Measurements from ENCODE around the gene INO80B. TPM values are rescaled to one million over a fixed set of nuclear protein-coding genes. Genes with fewer than 3 reads are reported as not detected.

Gene INO80B
- total RNA-seq, 6 donors from 2014 or later = 12.6 to 85.9 (median 32.5) TPM

- Histone ChIP-seq H3K4me3 (peak within 1 kb of the TSS; percentile 65 to 89 (median 73)), H3K27me3 (no peaks in the 10 kb centered on the region), H3K4me1 (peaks cover 6 to 15% (median 12%) of the 10 kb centered on the region in 4 donors), H3K9me3 (no peaks in the 10 kb centered on the region), H3K27ac (peak within 1 kb of the TSS; percentile 37 to 65 (median 52)), H3K36me3 (peaks cover 0 to 14% (median 5%) of the 10 kb centered on the region in 4 donors)
- ATAC-seq (ENCODE audit: low FRiP score in 2 of 2) (peak; percentile 93 to 98), DNase-seq (peak; percentile 90 to 99)
- TF ChIP-seq, protein P1, sequence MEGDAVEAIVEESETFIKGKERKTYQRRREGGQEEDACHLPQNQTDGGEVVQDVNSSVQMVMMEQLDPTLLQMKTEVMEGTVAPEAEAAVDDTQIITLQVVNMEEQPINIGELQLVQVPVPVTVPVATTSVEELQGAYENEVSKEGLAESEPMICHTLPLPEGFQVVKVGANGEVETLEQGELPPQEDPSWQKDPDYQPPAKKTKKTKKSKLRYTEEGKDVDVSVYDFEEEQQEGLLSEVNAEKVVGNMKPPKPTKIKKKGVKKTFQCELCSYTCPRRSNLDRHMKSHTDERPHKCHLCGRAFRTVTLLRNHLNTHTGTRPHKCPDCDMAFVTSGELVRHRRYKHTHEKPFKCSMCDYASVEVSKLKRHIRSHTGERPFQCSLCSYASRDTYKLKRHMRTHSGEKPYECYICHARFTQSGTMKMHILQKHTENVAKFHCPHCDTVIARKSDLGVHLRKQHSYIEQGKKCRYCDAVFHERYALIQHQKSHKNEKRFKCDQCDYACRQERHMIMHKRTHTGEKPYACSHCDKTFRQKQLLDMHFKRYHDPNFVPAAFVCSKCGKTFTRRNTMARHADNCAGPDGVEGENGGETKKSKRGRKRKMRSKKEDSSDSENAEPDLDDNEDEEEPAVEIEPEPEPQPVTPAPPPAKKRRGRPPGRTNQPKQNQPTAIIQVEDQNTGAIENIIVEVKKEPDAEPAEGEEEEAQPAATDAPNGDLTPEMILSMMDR (IDR thresholded peaks at IDR 0.05) = no peak
- TF ChIP-seq POLR2A (IDR thresholded peaks at IDR 0.05) (peak in 3 of 4 donors; percentile 24 to 64 (median 28)), POLR2AphosphoS5 (IDR thresholded peaks at IDR 0.05) (peak; percentile 39 to 55), EP300 (IDR thresholded peaks at IDR 0.05) (no peak)
- 1% methylated on average over 33 to 44 of the region's 57 CpGs for WGBS, 2 donors
Measured at GRCh38 chr2:74421221-74421870, 33.5 kb upstream of the INO80B start, which contains the start of the genes C2orf81 and WDR54. TSS of gene C2orf81 (minus strand) at chr2:74421619. CDS start at chr2:74421560, 59 bp downstream. TSS of gene WDR54 (plus strand) at chr2:74421730. CDS start at chr2:74422154, 424 bp downstream.

GRCh38 chr2:74423231-74424095, 31.4 kb upstream of the INO80B start:
- ATAC-seq (ENCODE audit: low FRiP score in 2 of 2) = no peak
- H3K36me3 ChIP-seq = peaks cover 0 to 35% (median 15%) of the 10 kb centered on the region in 4 donors
- no peak for DNase-seq
- no peak overlapping the region for H3K27ac ChIP-seq
- no peaks in the 10 kb centered on the region for H3K9me3 ChIP-seq
- TF ChIP-seq POLR2A (IDR thresholded peaks at IDR 0.05) (no peak), POLR2AphosphoS5 (IDR thresholded peaks at IDR 0.05) (no peak), EP300 (IDR thresholded peaks at IDR 0.05) (no peak)
- TF ChIP-seq, protein P1 (IDR thresholded peaks at IDR 0.05) = no peak
- 81 to 84% methylated on average over 7 to 9 of the region's 9 CpGs for WGBS, 2 donors
- H3K4me3 ChIP-seq = no peak overlapping the region
- peaks cover 6 to 15% (median 12%) of the 10 kb centered on the region in 4 donors for H3K4me1 ChIP-seq
- no peaks in the 10 kb centered on the region for H3K27me3 ChIP-seq

DNA sequence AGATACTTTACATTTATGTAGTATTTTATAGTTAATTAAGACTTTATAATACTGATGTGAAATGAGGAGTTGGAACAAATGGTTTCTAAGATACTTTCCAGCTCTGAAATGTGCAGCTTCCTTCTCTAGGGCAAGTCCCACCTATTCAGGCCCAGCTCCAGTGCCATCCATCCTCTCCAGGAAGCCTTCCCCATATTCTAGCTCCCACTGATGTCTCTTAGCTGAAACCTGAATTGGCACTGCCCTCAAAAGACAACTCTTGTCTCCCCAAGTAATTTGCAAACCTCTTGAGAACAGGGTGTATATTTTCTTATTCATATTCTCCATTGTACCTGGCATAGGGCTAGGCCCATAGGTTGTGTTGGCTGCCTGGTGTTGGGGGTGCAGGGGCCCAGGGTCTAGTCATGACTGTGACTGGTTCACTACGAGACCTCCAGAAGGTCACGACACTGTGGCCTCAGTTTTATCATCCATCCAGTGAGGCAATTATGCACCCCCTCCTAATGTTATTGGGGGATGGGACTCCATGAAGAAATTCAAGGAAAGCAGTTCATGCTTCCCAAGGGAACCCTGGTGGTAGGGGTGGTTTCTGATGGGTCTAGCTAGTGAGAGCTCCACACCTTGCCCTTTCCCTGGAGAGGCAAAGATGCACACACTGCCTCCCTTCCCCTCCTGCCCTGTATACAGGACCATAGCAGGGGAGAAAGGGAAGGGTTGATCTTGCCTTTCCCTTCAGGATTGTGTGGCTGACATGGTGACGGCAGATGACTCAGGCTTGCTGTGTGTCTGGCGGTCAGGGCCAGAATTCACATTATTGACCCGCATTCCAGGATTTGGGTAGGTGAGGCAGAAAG, 30.5 kb upstream of the INO80B start:
- Histone ChIP-seq H3K27ac (no peak overlapping the region), H3K4me3 (no peak overlapping the region), H3K27me3 (no peaks in the 10 kb centered on the region), H3K9me3 (no peaks in the 10 kb centered on the region), H3K36me3 (peaks cover under 1 to 44% (median 21%) of the 10 kb centered on the region in 4 donors), H3K4me1 (peaks cover 6 to 15% (median 12%) of the 10 kb centered on the region in 4 donors)
- ATAC-seq (ENCODE audit: low FRiP score in 2 of 2) = no peak
- WGBS, 2 donors = 88 to 92% methylated on average over 4 to 5 of the region's 5 CpGs
- TF ChIP-seq EP300 (IDR thresholded peaks at IDR 0.05) (no peak), POLR2AphosphoS5 (IDR thresholded peaks at IDR 0.05) (no peak)
- TF ChIP-seq, protein P1 (IDR thresholded peaks at IDR 0.05) = no peak
- DNase-seq = no peak

DNA sequence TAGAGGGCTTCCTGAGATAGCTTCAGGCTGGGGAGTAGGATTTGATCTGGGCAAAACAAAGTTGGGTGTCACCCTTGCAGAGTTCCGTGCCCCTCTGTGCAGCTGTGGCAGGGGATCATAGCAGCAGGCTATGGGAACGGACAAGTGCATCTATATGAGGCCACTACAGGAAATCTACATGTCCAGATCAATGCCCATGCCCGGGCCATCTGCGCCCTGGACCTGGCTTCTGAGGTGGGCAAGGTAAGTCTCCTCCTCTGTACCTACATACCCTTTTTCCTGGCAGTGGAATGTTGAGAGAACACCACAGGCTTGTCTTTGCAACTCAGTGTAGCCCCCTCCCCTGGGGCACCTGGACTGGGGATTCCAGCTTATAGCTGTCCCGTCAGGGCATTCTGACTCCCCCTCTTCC, 29.9 kb upstream of the INO80B start:
- no peaks in the 10 kb centered on the region for H3K9me3 ChIP-seq
- peaks cover 3 to 50% (median 27%) of the 10 kb centered on the region in 4 donors for H3K36me3 ChIP-seq
- TF ChIP-seq POLR2AphosphoS5 (IDR thresholded peaks at IDR 0.05) (no peak), EP300 (IDR thresholded peaks at IDR 0.05) (no peak), POLR2A (IDR thresholded peaks at IDR 0.05) (no peak)
- TF ChIP-seq, protein P1 (IDR thresholded peaks at IDR 0.05) = no peak
- no peak for ATAC-seq (ENCODE audit: low FRiP score in 2 of 2)
- H3K27ac ChIP-seq = no peak overlapping the region
- no peak overlapping the region for H3K4me3 ChIP-seq
- peaks cover 6 to 15% (median 12%) of the 10 kb centered on the region in 4 donors for H3K4me1 ChIP-seq
- DNase-seq = no peak
- WGBS, 2 donors = 71 to 85% methylated on average over 1 to 5 of the region's 5 CpGs
- no peaks in the 10 kb centered on the region for H3K27me3 ChIP-seq
